NCI-H1694 (cell line): ENCODE results near the gene LRSAM1.

ENCODE experiments used
- DNase-seq: peaks from one replicate; lab custom pipeline; 2025; lab: John Stamatoyannopoulos, UW

The LRSAM1 gene

GRCh38 chr9:127497656-127498290 lies 46.5 kb downstream of the LRSAM1 start:
- no peak for DNase-seq

- DNase-seq: no peak
Observed at GRCh38 chr9:127498298-127498697, 47.0 kb downstream of the LRSAM1 start.

- no peak for DNase-seq
Observed at GRCh38 chr9:127500399-127500798, 49.1 kb downstream of the LRSAM1 start.

- no peak for DNase-seq
Observed at GRCh38 chr9:127500862-127501261, 49.6 kb downstream of the LRSAM1 start.

- no peak for DNase-seq
Observed at GRCh38 chr9:127501821-127502343, 50.6 kb downstream of the LRSAM1 start.

GRCh38 chr9:127502706-127503378 lies 51.5 kb downstream of the LRSAM1 start:
- DNase-seq: no peak

- DNase-seq: no peak
Observed at GRCh38 chr9:127503379-127503921, 52.1 kb downstream of the LRSAM1 start.

GRCh38 chr9:127503947-127504886 lies 52.9 kb downstream of the LRSAM1 start:
- DNase-seq: peak; percentile 51

- no peak for DNase-seq
Observed at GRCh38 chr9:127504887-127505251, 53.6 kb downstream of the LRSAM1 start.

GRCh38 chr9:127505396-127506116 lies 54.2 kb downstream of the LRSAM1 start:
- DNase-seq: peak; percentile 29

GRCh38 chr9:127506117-127506813 lies 55.0 kb downstream of the LRSAM1 start:
- DNase-seq: no peak

GRCh38 chr9:127506814-127507750 lies 55.8 kb downstream of the LRSAM1 start:
- DNase-seq: no peak

GRCh38 chr9:127507751-127508648 lies 56.7 kb downstream of the LRSAM1 start:
- DNase-seq: no peak

- DNase-seq: no peak
Observed at GRCh38 chr9:127508901-127509260, 57.6 kb downstream of the LRSAM1 start.

GRCh38 chr9:127509261-127509954 lies 58.1 kb downstream of the LRSAM1 start:
- DNase-seq: no peak

- no peak for DNase-seq
Observed at GRCh38 chr9:127509955-127510299, 58.6 kb downstream of the LRSAM1 start.

- DNase-seq: no peak
Observed at GRCh38 chr9:127514468-127514867, 63.2 kb downstream of the LRSAM1 start.
